Esophagus muscularis mucosa (tissue), 4 donors: Measurements from ENCODE around the gene AUTS2. TPM values are rescaled to one million over a fixed set of nuclear protein-coding genes. Genes with fewer than 3 reads are reported as not detected.

Source experiments
- DNase-seq: peaks from one replicate; pipeline ENCODE4 v3.0.0-alpha.2; 2017; ENCODE audit errors: extremely low spot score
- H3K27ac ChIP-seq, 4 donors: fragments of 200-600 bp; sonication (generic); replicated peaks in 1 of 4; 1 replicate in 3 of 4; 2 replicates in 1 of 4; pipeline ENCODE4 v1.5.1; 2016 to 2019; ENCODE audit warnings: mild to moderate bottlenecking in 1 of 4
- H3K27me3 ChIP-seq, 4 donors: fragments of 200-600 bp; sonication (generic); one replicate each; pipeline versions ENCODE4 v1.5.1 to v1.6.0; 2016 to 2019
- H3K36me3 ChIP-seq, 4 donors: fragments of 200-600 bp; sonication (generic); one replicate each; pipeline ENCODE4 v1.5.1; 2016 to 2019
- H3K4me1 ChIP-seq, 4 donors: fragments of 200-600 bp; sonication (generic); one replicate each; pipeline ENCODE4 v1.5.1; 2016 to 2019
- H3K4me3 ChIP-seq, 4 donors: fragments of 200-600 bp; sonication (generic); 1 replicate in 2 of 4; 2 replicates in 2 of 4; pipeline ENCODE4 v1.5.1; 2016 to 2019; ENCODE audit warnings: mild to moderate bottlenecking in 4 of 4, moderate library complexity in 1 of 4
- H3K9me3 ChIP-seq, 4 donors: fragments of 200-600 bp; sonication (generic); 1 replicate in 3 of 4; 2 replicates in 1 of 4; pipeline ENCODE4 v1.5.1; 2016 to 2019
- CTCF ChIP-seq, 3 experiments: fragments of 200-600 bp in 2 of 3; fragments of 450-650 bp in 1 of 3; sonication (generic) in 2 of 3; IDR thresholded peaks; one replicate each; pipeline ENCODE4 v1.5.1; 2017 to 2019; ENCODE audit warnings: antibody characterized with exemption in 3 of 3, mild to moderate bottlenecking in 2 of 3, moderate library complexity in 1 of 3
- EP300 ChIP-seq: sonication (generic); formaldehyde crosslinking; IDR thresholded peaks from one replicate; pipeline ENCODE4 v1.6.1; 2017; ENCODE audit warnings: antibody characterized with exemption
- POLR2A ChIP-seq: fragments of 450-650 bp; IDR thresholded peaks from one replicate; pipeline ENCODE4 v1.6.1; 2017; ENCODE audit warnings: antibody characterized with exemption, moderate library complexity, mild to moderate bottlenecking, low read depth
- POLR2AphosphoS5 ChIP-seq, 2 donors: sonication (generic); formaldehyde crosslinking; IDR thresholded peaks; one replicate each; pipeline ENCODE4 v1.6.1; 2017; ENCODE audit warnings: antibody characterized with exemption in 2 of 2
- WGBS: methylation state at CpG from one replicate; pipeline ENCODE4 v1.1.5; 2018; 5-methylcytosine and 5-hydroxymethylcytosine counted together
- intact Hi-C: fragments of 100-400 bp; cut with DNase I; formaldehyde crosslinking; loops from one replicate; pipeline ENCODE4 v1.15.1; 2023
- total RNA-seq, 4 donors: library from RNA; depleted of rRNA; stranded (reverse); fragments of >200 nt; gene quantifications; one replicate each; pipeline versions ENCODE4 v1.1.0 to v1.2.1, GENCODE V29; 2016

Gene AUTS2
- total RNA-seq, 4 donors from 2014 or later: 18.5 to 44.9 (median 34.2) TPM

GRCh38 chr7:70353330-70353945, 755.2 kb downstream of the AUTS2 start:
- WGBS: 54% methylated on average over 2 of the region's 2 CpGs
- no peaks in the 10 kb centered on the region for H3K9me3 ChIP-seq
- H3K4me1 ChIP-seq: peaks cover 3 to 53% (median 47%) of the 10 kb centered on the region in 4 donors
- peak overlapping the region; percentile 11 to 69 (median 54) for H3K27ac ChIP-seq
- no peak for DNase-seq
- H3K27me3 ChIP-seq: no peaks in the 10 kb centered on the region
- no peaks in the 10 kb centered on the region for H3K36me3 ChIP-seq
- no peak overlapping the region for H3K4me3 ChIP-seq
- intact Hi-C loops: no loop called here
- TF ChIP-seq POLR2A: no peak
- no peak for TF ChIP-seq POLR2AphosphoS5 (IDR thresholded peaks at IDR 0.05)
- no peak for TF ChIP-seq EP300
- no peak for TF ChIP-seq CTCF (IDR thresholded peaks at IDR 0.05)

- peaks cover 3 to 53% (median 47%) of the 10 kb centered on the region in 4 donors for H3K4me1 ChIP-seq
- intact Hi-C loops: no loop called here
These were observed 755.7 kb downstream of the AUTS2 start for GRCh38 chr7:70353946-70354335.

GRCh38 chr7:70354409-70355169, 756.3 kb downstream of the AUTS2 start:
- Histone ChIP-seq H3K27ac (peak overlapping the region in 3 of 4 donors; percentile 11 to 69 (median 57)), H3K4me1 (peaks cover 3 to 53% (median 47%) of the 10 kb centered on the region in 4 donors), H3K36me3 (no peaks in the 10 kb centered on the region), H3K27me3 (no peaks in the 10 kb centered on the region), H3K9me3 (no peaks in the 10 kb centered on the region), H3K4me3 (no peak overlapping the region)
- intact Hi-C loops: no loop called here
- WGBS: 76% methylated on average over 8 of the region's 8 CpGs
- peak in 1 of 2 donors; percentile 16 for TF ChIP-seq POLR2AphosphoS5 (IDR thresholded peaks at IDR 0.05)
- no peak for TF ChIP-seq POLR2A
- no peak for DNase-seq

More at GRCh38 chr7:70353946-70354335, 755.7 kb downstream of the AUTS2 start:
- TF ChIP-seq POLR2AphosphoS5 (IDR thresholded peaks at IDR 0.05) (no peak), EP300 (no peak), CTCF (IDR thresholded peaks at IDR 0.05) (no peak), POLR2A (no peak)
- WGBS: 50% methylated on average over 4 of the region's 4 CpGs
- Histone ChIP-seq H3K4me3 (no peak overlapping the region), H3K27me3 (no peaks in the 10 kb centered on the region), H3K36me3 (no peaks in the 10 kb centered on the region), H3K27ac (peak overlapping the region; percentile 11 to 69 (median 54)), H3K9me3 (no peaks in the 10 kb centered on the region)
- no peak for DNase-seq

GRCh38 chr7:70355198-70356020, 757.1 kb downstream of the AUTS2 start:
- WGBS: 93% methylated on average over 10 of the region's 10 CpGs
- intact Hi-C loops: no loop called here
- H3K36me3 ChIP-seq: no peaks in the 10 kb centered on the region
- no peak overlapping the region for H3K4me3 ChIP-seq
- no peak for DNase-seq
- peaks cover 3 to 58% (median 46%) of the 10 kb centered on the region in 4 donors for H3K4me1 ChIP-seq
- no peak overlapping the region for H3K27ac ChIP-seq
- TF ChIP-seq POLR2A: no peak
- no peak for TF ChIP-seq EP300
- no peak for TF ChIP-seq CTCF (IDR thresholded peaks at IDR 0.05)
- no peak for TF ChIP-seq POLR2AphosphoS5 (IDR thresholded peaks at IDR 0.05)
- H3K27me3 ChIP-seq: no peaks in the 10 kb centered on the region
- no peaks in the 10 kb centered on the region for H3K9me3 ChIP-seq
